Measurements from ENCODE around the gene LRMDA. TPM values are rescaled to one million over a fixed set of nuclear protein-coding genes. Genes with fewer than 3 reads are reported as not detected.

LRMDA gene
- total RNA-seq, 4 donors from 2014 or later, result 2.2 to 7.8 (median 4.5) TPM

DNA sequence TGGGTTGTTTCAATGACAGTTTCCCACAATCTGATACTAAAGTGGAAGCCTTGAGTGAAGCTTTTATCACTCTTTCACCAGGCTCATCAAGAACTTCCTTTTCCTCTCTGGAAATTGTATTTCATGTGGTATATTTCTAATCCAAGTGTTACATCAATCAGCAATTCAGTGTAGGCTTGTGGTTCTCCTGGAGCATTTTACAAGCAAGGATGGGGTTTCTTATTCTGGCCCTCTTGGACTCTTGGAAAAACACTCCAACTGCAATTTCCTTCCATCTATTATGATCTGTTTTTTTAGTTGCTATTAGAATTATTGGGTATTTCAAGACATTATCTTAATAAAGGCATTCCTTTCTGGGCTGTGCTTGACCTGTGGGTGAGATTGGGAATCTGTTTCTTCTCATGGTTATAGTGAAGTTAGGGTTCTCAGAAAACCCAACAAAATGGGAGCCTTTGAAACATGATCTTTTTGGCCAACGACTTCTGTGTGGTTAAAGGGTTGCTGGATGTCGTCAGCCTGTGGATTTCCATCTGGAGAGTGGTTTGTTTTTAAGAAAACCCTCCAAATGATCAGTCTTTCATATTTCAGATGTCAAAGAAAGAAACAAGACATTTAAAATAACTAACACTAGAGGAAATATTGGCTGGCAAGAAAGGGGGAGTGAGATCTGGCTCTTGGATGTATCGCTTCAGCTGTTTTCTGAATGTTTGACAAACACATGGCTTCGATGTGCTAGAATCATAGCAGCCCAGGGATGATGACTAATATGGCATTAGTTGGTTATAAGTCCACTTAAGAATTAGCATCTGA is 540.2 kb downstream of the LRMDA start:
- no peaks in the 10 kb centered on the region for H3K36me3 ChIP-seq
- peaks cover 0 to 8% (median 4%) of the 10 kb centered on the region in 4 donors for H3K4me1 ChIP-seq
- no peak overlapping the region for H3K4me3 ChIP-seq
- in situ Hi-C loops (cut with MboI; ENCODE audit: low pct_ligation_motif_present in 1 of 4, low pct_unique_long_range_greater_than_20kb in 1 of 4, low sequenced_read_pairs in 3 of 4), result no loop called here
- whole genome bisulfite sequencing, 2 donors (ENCODE audit: low coverage in 1 of 2), result 63 to 67% methylated on average over 4 of the region's 4 CpGs
- intact Hi-C loops (cut with DNase I; ENCODE audit: low total_unique reads), result no loop called here
- DNase-seq, result no peak
- H3K27ac ChIP-seq, result peak overlapping the region; percentile 16 to 49 (median 26)
- no peaks in the 10 kb centered on the region for H3K27me3 ChIP-seq
- H3K9me3 ChIP-seq, result no peaks in the 10 kb centered on the region
- TF ChIP-seq POLR2AphosphoS5 (IDR thresholded peaks at IDR 0.05) (no peak), EP300 (IDR thresholded peaks at IDR 0.05; ENCODE audit: low read depth) (no peak), POLR2A (IDR thresholded peaks at IDR 0.05) (no peak)
- TF ChIP-seq, protein P1, sequence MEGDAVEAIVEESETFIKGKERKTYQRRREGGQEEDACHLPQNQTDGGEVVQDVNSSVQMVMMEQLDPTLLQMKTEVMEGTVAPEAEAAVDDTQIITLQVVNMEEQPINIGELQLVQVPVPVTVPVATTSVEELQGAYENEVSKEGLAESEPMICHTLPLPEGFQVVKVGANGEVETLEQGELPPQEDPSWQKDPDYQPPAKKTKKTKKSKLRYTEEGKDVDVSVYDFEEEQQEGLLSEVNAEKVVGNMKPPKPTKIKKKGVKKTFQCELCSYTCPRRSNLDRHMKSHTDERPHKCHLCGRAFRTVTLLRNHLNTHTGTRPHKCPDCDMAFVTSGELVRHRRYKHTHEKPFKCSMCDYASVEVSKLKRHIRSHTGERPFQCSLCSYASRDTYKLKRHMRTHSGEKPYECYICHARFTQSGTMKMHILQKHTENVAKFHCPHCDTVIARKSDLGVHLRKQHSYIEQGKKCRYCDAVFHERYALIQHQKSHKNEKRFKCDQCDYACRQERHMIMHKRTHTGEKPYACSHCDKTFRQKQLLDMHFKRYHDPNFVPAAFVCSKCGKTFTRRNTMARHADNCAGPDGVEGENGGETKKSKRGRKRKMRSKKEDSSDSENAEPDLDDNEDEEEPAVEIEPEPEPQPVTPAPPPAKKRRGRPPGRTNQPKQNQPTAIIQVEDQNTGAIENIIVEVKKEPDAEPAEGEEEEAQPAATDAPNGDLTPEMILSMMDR (IDR thresholded peaks at IDR 0.05), result no peak

DNA sequence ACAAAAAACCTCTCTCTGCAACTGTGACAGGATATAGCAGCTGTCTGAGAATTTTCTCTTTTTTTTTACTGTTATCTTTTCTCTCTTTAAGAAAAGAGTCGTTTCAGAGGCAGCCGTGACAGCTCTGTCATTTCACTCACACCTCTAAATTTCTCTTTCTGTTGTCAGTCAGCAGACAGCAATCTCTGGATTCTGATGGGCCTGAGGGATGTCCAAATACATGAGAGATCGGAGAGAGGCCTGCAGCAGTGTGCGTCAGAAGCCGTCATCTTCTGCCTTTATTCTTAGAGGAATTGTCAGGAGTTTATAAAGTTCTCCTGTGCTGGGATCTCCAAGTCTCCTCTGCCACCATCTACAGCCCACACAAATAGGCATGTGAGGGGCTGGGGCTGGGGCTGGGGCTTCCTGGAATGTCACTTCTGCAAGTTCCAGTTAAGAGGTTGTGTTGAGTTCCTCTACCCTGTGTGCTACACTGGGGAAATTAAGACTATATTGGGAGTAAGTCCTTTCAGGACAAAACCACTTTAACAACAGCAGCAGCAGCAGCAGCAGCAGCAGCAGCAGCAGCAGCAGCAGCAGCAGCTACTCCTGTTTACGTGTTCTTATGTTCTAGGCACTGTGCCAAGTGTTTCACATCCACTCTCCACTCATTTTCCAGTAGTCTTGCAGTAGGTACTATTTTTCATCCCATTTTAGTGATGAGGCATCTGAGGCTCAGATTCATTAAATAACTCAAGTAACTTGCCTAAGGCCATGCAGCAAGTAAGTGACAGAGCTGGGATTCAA is 541.3 kb downstream of the LRMDA start:
- intact Hi-C loops (cut with DNase I; ENCODE audit: low total_unique reads), result no loop called here
- Histone ChIP-seq H3K27ac (peak overlapping the region in 3 of 4 donors; percentile 16 to 49 (median 27)), H3K27me3 (no peaks in the 10 kb centered on the region), H3K9me3 (no peaks in the 10 kb centered on the region), H3K36me3 (no peaks in the 10 kb centered on the region), H3K4me3 (no peak overlapping the region), H3K4me1 (peaks cover 0 to 8% (median 4%) of the 10 kb centered on the region in 4 donors)
- DNase-seq, result no peak
- in situ Hi-C loops (cut with MboI; ENCODE audit: low pct_ligation_motif_present in 1 of 4, low pct_unique_long_range_greater_than_20kb in 1 of 4, low sequenced_read_pairs in 3 of 4), result no loop called here
- WGBS, 2 donors (ENCODE audit: low coverage in 1 of 2), result 72 to 79% methylated on average over 2 to 6 of the region's 6 CpGs
- TF ChIP-seq EP300 (IDR thresholded peaks at IDR 0.05; ENCODE audit: low read depth) (no peak), POLR2A (IDR thresholded peaks at IDR 0.05) (no peak), POLR2AphosphoS5 (IDR thresholded peaks at IDR 0.05) (peak in 1 of 3 donors; percentile 26)
- TF ChIP-seq, protein P1 (IDR thresholded peaks at IDR 0.05), result no peak

DNA sequence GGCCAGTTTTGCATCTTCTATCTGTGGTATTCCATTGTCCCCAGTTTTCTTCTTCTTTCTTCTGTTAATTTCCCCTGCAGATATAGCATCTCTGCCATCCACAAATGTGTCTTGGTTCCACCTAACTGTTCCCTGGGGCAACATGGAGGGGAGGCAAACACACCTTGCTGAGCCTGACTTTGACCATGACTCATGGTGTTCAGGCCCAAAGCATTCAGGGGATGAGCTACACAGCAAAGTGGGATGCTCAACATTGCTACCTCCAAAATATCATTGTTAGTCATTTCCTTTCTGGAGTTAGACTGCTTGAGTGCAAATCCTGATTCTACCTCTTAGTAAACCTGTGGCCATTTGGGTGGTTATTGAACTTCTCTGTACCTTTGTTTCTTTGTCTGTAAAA is 542.7 kb downstream of the LRMDA start:
- in situ Hi-C loops (cut with MboI; ENCODE audit: low pct_ligation_motif_present in 1 of 4, low pct_unique_long_range_greater_than_20kb in 1 of 4, low sequenced_read_pairs in 3 of 4), result no loop called here
- no peaks in the 10 kb centered on the region for H3K9me3 ChIP-seq
- intact Hi-C loops (cut with DNase I; ENCODE audit: low total_unique reads), result no loop called here
- H3K27ac ChIP-seq, result no peak overlapping the region
- no peak for DNase-seq
- no peak overlapping the region for H3K4me3 ChIP-seq
- no peaks in the 10 kb centered on the region for H3K36me3 ChIP-seq
- H3K4me1 ChIP-seq, result peaks cover 0 to 8% (median 4%) of the 10 kb centered on the region in 4 donors
- no peaks in the 10 kb centered on the region for H3K27me3 ChIP-seq
- TF ChIP-seq POLR2A (IDR thresholded peaks at IDR 0.05), result no peak

DNA sequence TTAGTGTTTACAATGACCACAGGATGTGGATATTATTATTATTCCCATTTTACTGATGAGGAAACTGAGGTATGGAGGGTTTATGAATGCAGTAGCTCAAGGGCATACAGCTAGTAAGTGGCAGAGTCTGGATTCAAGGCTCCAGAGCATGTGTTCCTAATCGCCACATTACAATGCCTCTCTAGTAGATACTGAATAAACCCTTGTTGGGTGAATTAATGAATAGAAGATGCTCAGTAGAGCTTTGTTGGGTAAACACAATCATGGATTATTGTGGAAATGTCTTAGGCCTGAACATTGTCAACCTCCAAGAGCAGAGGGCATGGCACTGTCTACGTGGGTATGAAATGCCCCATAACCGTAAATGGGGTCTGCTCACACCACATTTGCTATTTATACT is 545.3 kb downstream of the LRMDA start:
- Histone ChIP-seq H3K4me1 (peaks cover 0 to 8% (median 4%) of the 10 kb centered on the region in 4 donors), H3K9me3 (no peaks in the 10 kb centered on the region), H3K27ac (no peak overlapping the region), H3K36me3 (no peaks in the 10 kb centered on the region), H3K4me3 (no peak overlapping the region), H3K27me3 (no peaks in the 10 kb centered on the region)
- WGBS, 2 donors (ENCODE audit: low coverage in 1 of 2), result 50 to 87% methylated on average over 2 to 3 of the region's 3 CpGs
- in situ Hi-C loops (cut with MboI; ENCODE audit: low pct_ligation_motif_present in 1 of 4, low pct_unique_long_range_greater_than_20kb in 1 of 4, low sequenced_read_pairs in 3 of 4), result no loop called here
- no peak for TF ChIP-seq POLR2AphosphoS5 (IDR thresholded peaks at IDR 0.05)
- TF ChIP-seq, protein P1 (IDR thresholded peaks at IDR 0.05), result no peak
- no peak for TF ChIP-seq POLR2A (IDR thresholded peaks at IDR 0.05)
- no peak for TF ChIP-seq EP300 (IDR thresholded peaks at IDR 0.05; ENCODE audit: low read depth)
- intact Hi-C loops (cut with DNase I; ENCODE audit: low total_unique reads), result no loop called here
- DNase-seq, result no peak

Measured in transverse colon (tissue), 4 donors.